Peyer's patch (tissue), 4 donors: ENCODE measurements around the gene CHST11.

Source experiments
- POLR2A ChIP-seq, 2 donors: fragments of 450-650 bp; IDR thresholded peaks; one replicate each; pipeline ENCODE4 v1.5.1; 2017; ENCODE audit warnings: antibody characterized with exemption in 2 of 2, mild to moderate bottlenecking in 2 of 2, moderate library complexity in 2 of 2
- TF ChIP-seq, protein P1 (sequence below), 6 experiments: fragments of 450-650 bp in 4 of 6; fragments of 200-600 bp in 2 of 6; sonication (generic) in 1 of 6; IDR thresholded peaks; one replicate each; pipeline ENCODE4 v1.5.1; 2017 to 2019; ENCODE audit warnings: antibody characterized with exemption in 6 of 6, mild to moderate bottlenecking in 3 of 6, moderate library complexity in 1 of 6

DNA sequence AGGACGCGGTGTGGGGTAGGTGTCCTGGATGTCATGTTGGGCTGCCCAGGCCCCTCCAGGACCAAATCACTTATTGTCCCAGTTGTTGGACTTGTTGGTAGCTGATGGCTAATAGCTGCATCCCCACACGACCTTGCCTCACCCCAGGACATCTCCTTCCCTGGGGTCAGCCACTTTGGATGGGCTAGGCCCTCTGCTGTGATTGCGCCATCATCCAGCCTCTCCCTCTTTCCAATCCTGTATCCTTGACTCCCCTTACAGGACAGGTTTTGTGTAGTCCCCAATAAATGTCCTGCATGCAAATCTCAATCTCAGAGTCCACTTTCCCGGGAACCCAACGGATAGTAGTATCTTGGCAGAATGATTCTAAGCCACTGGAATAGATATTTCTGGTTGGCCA is 43.4 kb upstream of the CHST11 start:
- TF ChIP-seq, protein P1, sequence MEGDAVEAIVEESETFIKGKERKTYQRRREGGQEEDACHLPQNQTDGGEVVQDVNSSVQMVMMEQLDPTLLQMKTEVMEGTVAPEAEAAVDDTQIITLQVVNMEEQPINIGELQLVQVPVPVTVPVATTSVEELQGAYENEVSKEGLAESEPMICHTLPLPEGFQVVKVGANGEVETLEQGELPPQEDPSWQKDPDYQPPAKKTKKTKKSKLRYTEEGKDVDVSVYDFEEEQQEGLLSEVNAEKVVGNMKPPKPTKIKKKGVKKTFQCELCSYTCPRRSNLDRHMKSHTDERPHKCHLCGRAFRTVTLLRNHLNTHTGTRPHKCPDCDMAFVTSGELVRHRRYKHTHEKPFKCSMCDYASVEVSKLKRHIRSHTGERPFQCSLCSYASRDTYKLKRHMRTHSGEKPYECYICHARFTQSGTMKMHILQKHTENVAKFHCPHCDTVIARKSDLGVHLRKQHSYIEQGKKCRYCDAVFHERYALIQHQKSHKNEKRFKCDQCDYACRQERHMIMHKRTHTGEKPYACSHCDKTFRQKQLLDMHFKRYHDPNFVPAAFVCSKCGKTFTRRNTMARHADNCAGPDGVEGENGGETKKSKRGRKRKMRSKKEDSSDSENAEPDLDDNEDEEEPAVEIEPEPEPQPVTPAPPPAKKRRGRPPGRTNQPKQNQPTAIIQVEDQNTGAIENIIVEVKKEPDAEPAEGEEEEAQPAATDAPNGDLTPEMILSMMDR (IDR thresholded peaks at IDR 0.05): no peak
- no peak for TF ChIP-seq POLR2A (IDR thresholded peaks at IDR 0.05)
